H1 (cell line): Measurements from ENCODE around the gene NRIP2. TPM values are rescaled to one million over a fixed set of nuclear protein-coding genes. Genes with fewer than 3 reads are reported as not detected.
A peak's percentile ranks its signal among the peaks of the same experiment; 100 is the strongest.

Experiments used
- ASH2L ChIP-seq: fragments of 200-600, 300-600 bp; sonication (generic); IDR thresholded peaks from one replicate; pipeline ENCODE4 v1.7.1; 2017; ENCODE audit warnings: low read length
- BCL11A ChIP-seq, 2 experiments: IDR thresholded peaks; one replicate each; pipeline ENCODE4 v1.6.1; 2011; ENCODE audit warnings: low read depth in 2 of 2, low read length in 2 of 2, mild to moderate bottlenecking in 2 of 2
- BRCA1 ChIP-seq: IDR thresholded peaks from 2 replicates; pipeline ENCODE4 v1.6.1; 2012; ENCODE audit warnings: low read depth, low read length, improper control_type of control experiment
- CHD1 ChIP-seq: IDR thresholded peaks from 2 replicates; pipeline ENCODE4 v1.6.1; 2012; ENCODE audit warnings: low read depth, low read length, improper control_type of control experiment
- CHD2 ChIP-seq: IDR thresholded peaks from 2 replicates; pipeline ENCODE4 v1.6.1; 2012; ENCODE audit warnings: low read length, improper control_type of control experiment
- CTBP2 ChIP-seq: IDR thresholded peaks from 2 replicates; pipeline ENCODE4 v1.7.0; 2011; ENCODE audit warnings: borderline replicate concordance, mild to moderate bottlenecking, moderate library complexity, mixed read lengths, low read length; ENCODE audit not compliant: insufficient read depth, insufficient read length
- CTCF ChIP-seq, 3 experiments: IDR thresholded peaks; 1 replicate in 2 of 3; 2 replicates in 1 of 3; pipeline versions ENCODE4 v1.5.1 to v1.6.1; 2011; ENCODE audit warnings: low read length in 3 of 3, mild to moderate bottlenecking in 3 of 3, inconsistent platforms in 2 of 3, low read depth in 1 of 3, moderate library complexity in 1 of 3; ENCODE audit not compliant: insufficient read depth in 1 of 3; ENCODE audit errors: control extremely low read depth in 1 of 3
- EGR1 ChIP-seq: IDR thresholded peaks from 2 replicates; pipeline ENCODE4 v1.6.1; 2011; ENCODE audit warnings: low read depth, low read length, borderline replicate concordance
- GABPA ChIP-seq: IDR thresholded peaks from 2 replicates; pipeline ENCODE4 v1.6.1; 2011; ENCODE audit warnings: mild to moderate bottlenecking, low read length, moderate library complexity, borderline replicate concordance; ENCODE audit not compliant: insufficient read depth
- GTF2F1 ChIP-seq: IDR thresholded peaks from 2 replicates; pipeline ENCODE4 v1.6.1; 2012; ENCODE audit warnings: low read depth, low read length, improper control_type of control experiment, borderline replicate concordance
- HDAC6 ChIP-seq: IDR thresholded peaks from one replicate; pipeline ENCODE4 v1.7.1; 2012; ENCODE audit warnings: low read depth, mild to moderate bottlenecking, inconsistent platforms, low read length, moderate library complexity
- JUND ChIP-seq: IDR thresholded peaks from 2 replicates; pipeline ENCODE4 v1.6.1; 2011; ENCODE audit warnings: mild to moderate bottlenecking, improper control_type of control experiment, low read length
- NRF1 ChIP-seq: IDR thresholded peaks from 2 replicates; pipeline ENCODE4 v1.6.1; 2011; ENCODE audit warnings: mild to moderate bottlenecking, low read depth, low read length, improper control_type of control experiment
- PHF8 ChIP-seq: fragments of 200-600 bp; sonication (generic); conservative IDR thresholded peaks from 2 replicates; pipeline ENCODE4 v1.7.1; 2012; ENCODE audit warnings: low read depth, mild to moderate bottlenecking, inconsistent platforms, low read length, moderate library complexity
- RXRA ChIP-seq: IDR thresholded peaks from 2 replicates; pipeline ENCODE4 v1.6.1; 2011; ENCODE audit warnings: low read depth, mild to moderate bottlenecking, low read length, moderate library complexity; ENCODE audit not compliant: insufficient read depth
- SIN3A ChIP-seq, 2 experiments: IDR thresholded peaks in 1 of 2; conservative IDR thresholded peaks in 1 of 2; 2 replicates each; pipeline ENCODE4 v1.6.1; 2011 to 2012; ENCODE audit warnings: low read length in 2 of 2, improper control_type of control experiment in 1 of 2, low read depth in 1 of 2, mild to moderate bottlenecking in 1 of 2
- SIX5 ChIP-seq: IDR thresholded peaks from 2 replicates; pipeline ENCODE4 v1.6.1; 2011; ENCODE audit warnings: mild to moderate bottlenecking, low read depth, low read length
- SRF ChIP-seq: IDR thresholded peaks from 2 replicates; pipeline ENCODE4 v1.6.1; 2011; ENCODE audit warnings: mild to moderate bottlenecking, low read depth, low read length, moderate library complexity
- SUZ12 ChIP-seq: fragments of 200-600 bp; sonication (generic); IDR thresholded peaks from 2 replicates; pipeline ENCODE4 v1.6.1; 2012; ENCODE audit warnings: mild to moderate bottlenecking, inconsistent platforms, low read length, moderate library complexity, mixed read lengths
- TBP ChIP-seq: IDR thresholded peaks from 2 replicates; pipeline ENCODE4 v1.6.1; 2011; ENCODE audit warnings: low read depth, low read length, improper control_type of control experiment
- TCF12 ChIP-seq: IDR thresholded peaks from 2 replicates; pipeline ENCODE4 v1.6.1; 2011; ENCODE audit warnings: low read depth, mild to moderate bottlenecking, low read length
- YY1 ChIP-seq: IDR thresholded peaks from 2 replicates; pipeline ENCODE4 v1.6.1; 2011; ENCODE audit warnings: low read depth, mild to moderate bottlenecking, low read length
- polyA plus RNA-seq, 7 experiments: library from polyadenylated mRNA; depleted of rRNA in 3 of 7; stranded (reverse) in 5 of 7; unstranded in 2 of 7; fragments of >200 nt in 5 of 7; fragments of 200-250 nt in 2 of 7; gene quantifications; 1 replicate in 5 of 7; 2 replicates in 1 of 7; 4 replicates in 1 of 7; pipeline versions ENCODE4 v1.2.1 to v1.2.3, GENCODE V29; 2011 to 2013; ENCODE audit warnings: missing spikeins in 2 of 7, mixed read lengths in 2 of 7
- total RNA-seq: library from RNA; stranded (reverse); fragmentation: NEBNext Ultra II Directional; extraction: Animal tissue kit (Norgen Biotek cat#: 25700); gene quantifications from 2 replicates; pipeline ENCODE4 v1.2.1, GENCODE V29; 2021

Gene NRIP2
- total and polyA plus RNA-seq, 2 of the 8 experiments (the other 6 are each of a cell fraction or from before 2014, with no cell fraction given), result 0.06 TPM; not detected in 1

- TF ChIP-seq SIN3A (conservative IDR thresholded peaks at IDR 0.05 in 1 of 2, IDR thresholded peaks at IDR 0.05 in 1 of 2; ENCODE audit: low read depth in 1 of 2, low read length in 2 of 2) (peak; percentile 78; a peak in 2 of 4 replicates), SRF (no peak), BCL11A (IDR thresholded peaks at IDR 0.05; ENCODE audit: low read depth in 2 of 2, low read length in 2 of 2) (no peak), HDAC6 (no peak), GABPA (no peak), NRF1 (no peak), SUZ12 (no peak), CTCF (IDR thresholded peaks at IDR 0.05; ENCODE audit: control extremely low read depth in 1 of 3, insufficient read depth in 1 of 3, low read depth in 1 of 3, low read length in 3 of 3) (no peak), SIX5 (no peak), EGR1 (peak; percentile 76; the same call in 1 of the 2 replicates), RXRA (no peak), PHF8 (peak; percentile 80; the same call in 1 of the 2 replicates), CTBP2 (no peak), TBP (peak; percentile 87), GTF2F1 (peak; percentile 69; the same call in 1 of the 2 replicates), CHD2 (no peak), TCF12 (no peak), YY1 (peak; percentile 87), BRCA1 (no peak), CHD1 (no peak), ASH2L (peak; percentile 40), JUND (no peak)
- TF ChIP-seq, all 59 proteins: peak for 17
These were observed 42.5 kb upstream of the NRIP2 start, which contains the start of the genes FOXM1 and RHNO1 (continued) for GRCh38 chr12:2877047-2877952.
